ENCODE measurements around the gene TRIM33.

Gene TRIM33

DNA sequence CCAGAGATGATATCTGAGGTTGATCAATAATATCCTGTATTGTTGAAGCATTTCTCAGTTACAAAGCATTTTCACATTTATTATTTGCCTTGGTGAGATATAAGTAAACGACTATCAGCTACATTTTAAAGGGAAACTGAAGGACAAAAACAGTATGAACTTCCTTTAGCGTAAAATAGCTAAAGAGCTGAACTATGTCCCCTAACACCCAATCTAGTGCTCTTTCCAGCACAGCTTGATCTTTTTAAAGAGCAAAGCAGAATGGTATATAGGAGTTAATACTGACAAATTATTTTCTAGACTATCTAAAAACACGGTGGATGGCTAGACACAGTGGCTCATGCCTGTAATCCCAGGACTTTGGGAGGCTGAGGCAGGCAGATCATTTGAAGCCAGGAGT is 3.5 kb downstream of the TRIM33 start:
- in situ Hi-C loops (cut with HindIII; ENCODE audit: low sequenced_read_pairs), result no loop called here
- no peak for DNase-seq (ENCODE audit: low read depth)
- no peak overlapping the region for H3K4me3 ChIP-seq (ENCODE audit: low read depth, low read length)
- TF ChIP-seq, protein P1, sequence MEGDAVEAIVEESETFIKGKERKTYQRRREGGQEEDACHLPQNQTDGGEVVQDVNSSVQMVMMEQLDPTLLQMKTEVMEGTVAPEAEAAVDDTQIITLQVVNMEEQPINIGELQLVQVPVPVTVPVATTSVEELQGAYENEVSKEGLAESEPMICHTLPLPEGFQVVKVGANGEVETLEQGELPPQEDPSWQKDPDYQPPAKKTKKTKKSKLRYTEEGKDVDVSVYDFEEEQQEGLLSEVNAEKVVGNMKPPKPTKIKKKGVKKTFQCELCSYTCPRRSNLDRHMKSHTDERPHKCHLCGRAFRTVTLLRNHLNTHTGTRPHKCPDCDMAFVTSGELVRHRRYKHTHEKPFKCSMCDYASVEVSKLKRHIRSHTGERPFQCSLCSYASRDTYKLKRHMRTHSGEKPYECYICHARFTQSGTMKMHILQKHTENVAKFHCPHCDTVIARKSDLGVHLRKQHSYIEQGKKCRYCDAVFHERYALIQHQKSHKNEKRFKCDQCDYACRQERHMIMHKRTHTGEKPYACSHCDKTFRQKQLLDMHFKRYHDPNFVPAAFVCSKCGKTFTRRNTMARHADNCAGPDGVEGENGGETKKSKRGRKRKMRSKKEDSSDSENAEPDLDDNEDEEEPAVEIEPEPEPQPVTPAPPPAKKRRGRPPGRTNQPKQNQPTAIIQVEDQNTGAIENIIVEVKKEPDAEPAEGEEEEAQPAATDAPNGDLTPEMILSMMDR (IDR thresholded peaks at IDR 0.05; ENCODE audit: low read depth, low read length, missing control alignments), result no peak

DNA sequence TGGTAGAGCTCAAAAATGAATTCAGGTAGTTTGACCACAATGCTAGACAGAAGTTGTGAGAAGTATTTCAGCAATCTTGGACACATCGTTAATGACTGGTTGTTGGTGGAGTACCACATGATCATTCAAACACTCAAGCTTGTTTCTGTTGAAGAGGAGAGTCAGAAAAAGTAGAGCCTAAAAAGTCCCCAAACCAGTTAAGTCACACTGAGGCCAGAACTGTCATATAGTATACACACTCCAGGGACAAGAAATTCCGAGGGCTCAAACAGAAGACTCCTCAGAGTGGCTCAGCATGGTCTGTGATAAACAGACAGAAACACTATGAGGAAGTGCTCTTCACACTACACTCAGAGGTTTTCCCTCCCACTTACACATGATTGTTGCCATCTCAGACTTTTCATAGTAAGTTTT is 5.8 kb downstream of the TRIM33 start:
- in situ Hi-C loops (cut with HindIII; ENCODE audit: low sequenced_read_pairs), result no loop called here
- H3K4me3 ChIP-seq (ENCODE audit: low read depth, low read length), result no peak overlapping the region
- TF ChIP-seq, protein P1 (IDR thresholded peaks at IDR 0.05; ENCODE audit: low read depth, low read length, missing control alignments), result no peak
- DNase-seq (ENCODE audit: low read depth), result no peak

DNA sequence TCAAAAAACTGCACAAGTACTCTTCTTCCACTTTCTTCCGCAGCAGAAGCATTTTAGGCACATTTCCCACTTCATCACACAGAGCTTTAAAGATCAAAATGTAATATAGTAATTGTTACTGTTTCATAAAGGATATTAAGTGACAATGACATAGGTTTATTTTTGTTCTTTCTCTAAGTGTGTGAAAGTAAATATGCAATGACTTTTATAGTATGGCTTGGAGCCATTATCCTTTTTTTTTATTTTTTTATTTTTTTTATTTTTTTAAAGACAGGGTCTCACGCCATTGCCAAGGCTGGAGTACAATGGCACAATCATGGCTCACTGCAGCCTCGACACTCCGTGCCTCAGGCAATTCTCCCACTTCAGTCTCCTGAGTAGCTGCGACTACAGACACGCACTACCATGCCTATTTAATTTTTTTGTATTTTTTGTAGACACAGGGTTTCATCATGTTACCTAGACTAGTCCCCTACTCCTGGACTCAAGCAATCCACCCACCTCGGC is 7.0 kb downstream of the TRIM33 start:
- no peak overlapping the region for H3K4me3 ChIP-seq (ENCODE audit: low read depth, low read length)

DNA sequence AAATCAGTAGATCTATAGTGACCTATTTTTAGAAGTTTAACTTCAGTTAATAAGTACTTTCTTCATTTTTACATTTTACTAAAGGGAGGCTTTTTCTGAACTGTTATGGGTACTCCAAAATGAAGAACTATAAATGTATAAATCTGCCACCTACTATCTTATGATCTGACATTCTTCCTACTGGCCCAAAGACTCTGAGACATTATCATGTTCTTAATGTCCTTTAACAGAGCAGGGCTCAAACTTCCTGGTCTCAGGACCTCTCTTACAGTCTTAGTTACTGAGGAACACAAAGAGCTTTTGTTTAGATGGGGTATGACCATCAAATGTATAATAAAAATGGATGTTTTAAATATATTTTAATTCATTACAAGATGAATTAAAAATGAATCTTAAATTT is 8.9 kb downstream of the TRIM33 start:
- in situ Hi-C loops (cut with HindIII; ENCODE audit: low sequenced_read_pairs), result no loop called here
- no peak overlapping the region for H3K4me3 ChIP-seq (ENCODE audit: low read depth, low read length)
- DNase-seq (ENCODE audit: low read depth), result no peak
- TF ChIP-seq, protein P1 (IDR thresholded peaks at IDR 0.05; ENCODE audit: low read depth, low read length, missing control alignments), result no peak

More for the DNA sequence above, 7.0 kb downstream of the TRIM33 start:
- TF ChIP-seq, protein P1 (IDR thresholded peaks at IDR 0.05; ENCODE audit: low read depth, low read length, missing control alignments), result no peak
- in situ Hi-C loops (cut with HindIII; ENCODE audit: low sequenced_read_pairs), result no loop called here
- DNase-seq (ENCODE audit: low read depth), result no peak

DNA sequence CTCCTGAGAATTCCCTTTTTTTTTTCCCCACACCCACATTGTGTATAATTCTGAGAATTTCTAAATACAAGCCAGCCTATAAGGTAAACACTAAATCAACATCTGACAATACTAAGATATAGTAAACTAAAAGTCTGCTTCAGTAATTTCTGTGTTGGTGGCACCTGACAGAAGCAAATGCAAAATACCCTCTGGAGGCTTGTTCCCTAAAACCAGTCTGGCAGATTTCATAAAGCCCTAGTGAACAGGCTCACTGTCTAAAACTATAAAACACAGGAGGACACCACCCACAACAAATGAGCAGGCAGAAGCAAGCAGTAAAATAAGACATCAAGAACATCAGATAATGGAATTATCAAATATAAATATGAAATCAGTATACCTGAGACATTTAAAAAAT is 11.5 kb downstream of the TRIM33 start:
- DNase-seq (ENCODE audit: low read depth), result no peak
- H3K4me3 ChIP-seq (ENCODE audit: low read depth, low read length), result no peak overlapping the region
- TF ChIP-seq, protein P1 (IDR thresholded peaks at IDR 0.05; ENCODE audit: low read depth, low read length, missing control alignments), result no peak
- in situ Hi-C loops (cut with HindIII; ENCODE audit: low sequenced_read_pairs), result no loop called here

DNA sequence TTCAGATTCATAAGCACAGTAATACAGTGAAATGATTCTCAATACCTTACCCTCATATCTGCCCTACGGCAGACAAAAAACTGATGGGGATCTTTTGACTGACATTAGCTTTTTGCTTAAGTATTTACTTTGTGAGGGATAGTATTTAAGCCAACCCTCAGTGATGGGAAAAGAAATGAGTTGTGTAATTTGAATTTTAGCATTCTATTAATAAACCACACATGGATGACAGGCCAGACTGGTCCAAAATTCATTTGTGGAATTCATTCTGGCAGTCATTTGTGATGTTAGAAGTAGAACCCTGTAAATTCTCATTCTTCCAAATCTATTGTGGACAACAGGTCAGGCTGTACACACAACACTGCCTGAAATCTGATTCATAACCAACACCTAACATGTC is 14.9 kb downstream of the TRIM33 start:
- in situ Hi-C loops (cut with HindIII; ENCODE audit: low sequenced_read_pairs), result no loop called here
- no peak for DNase-seq (ENCODE audit: low read depth)

More for the DNA sequence above, 14.9 kb downstream of the TRIM33 start:
- TF ChIP-seq, protein P1 (IDR thresholded peaks at IDR 0.05; ENCODE audit: low read depth, low read length, missing control alignments), result no peak
- no peak overlapping the region for H3K4me3 ChIP-seq (ENCODE audit: low read depth, low read length)
